IgD-negative memory B cell (primary cell): ENCODE measurements around the gene OR51A4. TPM values are rescaled to one million over a fixed set of nuclear protein-coding genes. Genes with fewer than 3 reads are reported as not detected.
"Not testable (repeated sequence)": the region's sequence is repeated elsewhere in the genome, so short reads cannot be mapped to it uniquely, and the experiment has no call there.

Experiments used
- H3K27ac Mint-ChIP-seq, 3 donors: one replicate each; pipeline ENCODE4 v1.8.0; 2020 to 2022; ENCODE audit warnings: mild to moderate bottlenecking in 3 of 3, mixed read lengths in 3 of 3, moderate library complexity in 1 of 3
- H3K27me3 Mint-ChIP-seq: one replicate; pipeline ENCODE4 v1.8.0; 2021; ENCODE audit warnings: mixed read lengths
- H3K36me3 Mint-ChIP-seq: one replicate; pipeline ENCODE4 v1.8.0; 2020; ENCODE audit warnings: mild to moderate bottlenecking, mixed read lengths
- H3K4me1 Mint-ChIP-seq, 3 donors: one replicate each; pipeline ENCODE4 v1.8.0; 2020 to 2022; ENCODE audit warnings: mixed read lengths in 3 of 3, mild to moderate bottlenecking in 1 of 3
- H3K4me3 Mint-ChIP-seq, 4 donors: one replicate each; pipeline ENCODE4 v1.8.0; 2020 to 2022; ENCODE audit warnings: mild to moderate bottlenecking in 4 of 4, mixed read lengths in 4 of 4, moderate library complexity in 3 of 4
- H3K9me3 Mint-ChIP-seq, 3 donors: one replicate each; pipeline ENCODE4 v1.8.0; 2020 to 2021; ENCODE audit warnings: mixed read lengths in 3 of 3, mild to moderate bottlenecking in 1 of 3
- polyA plus RNA-seq: library from polyadenylated mRNA; unstranded; fragments of 300-500 nt; fragmentation: Illumina TruSeq; gene quantifications from one replicate; pipeline ENCODE4 v1.2.3, GENCODE V29; 2021

Gene OR51A4, protein sequence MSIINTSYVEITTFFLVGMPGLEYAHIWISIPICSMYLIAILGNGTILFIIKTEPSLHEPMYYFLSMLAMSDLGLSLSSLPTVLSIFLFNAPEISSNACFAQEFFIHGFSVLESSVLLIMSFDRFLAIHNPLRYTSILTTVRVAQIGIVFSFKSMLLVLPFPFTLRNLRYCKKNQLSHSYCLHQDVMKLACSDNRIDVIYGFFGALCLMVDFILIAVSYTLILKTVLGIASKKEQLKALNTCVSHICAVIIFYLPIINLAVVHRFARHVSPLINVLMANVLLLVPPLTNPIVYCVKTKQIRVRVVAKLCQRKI
- not detected for polyA plus RNA-seq

DNA sequence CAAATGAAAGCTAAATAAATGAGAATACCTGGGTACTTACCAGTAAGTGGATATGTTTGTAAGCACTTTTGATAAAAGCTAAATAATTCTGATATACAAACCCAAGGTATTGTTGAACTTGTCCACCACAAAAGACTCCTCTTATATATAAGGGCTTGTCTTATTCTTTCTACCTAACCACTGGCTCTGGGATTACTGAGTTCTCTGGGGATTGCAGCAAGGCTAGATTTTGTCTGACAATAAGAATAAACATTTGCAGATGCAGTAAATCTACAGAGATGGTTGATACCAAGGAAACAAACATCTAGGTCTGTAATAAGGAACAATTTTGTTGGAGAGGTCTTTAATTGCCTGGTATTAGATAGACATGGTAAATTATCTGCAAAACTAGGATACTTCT is at the start of gene OR51A4:
TSS of gene OR51A4 (minus strand) at position 101 of the 400 bp plus-strand sequence. CDS start 505 bp downstream, outside the sequence.
- Mint-ChIP-seq H3K36me3 (no peaks in the 10 kb centered on the region), H3K9me3 (peaks cover 0 to 1% (median 0%) of the 10 kb centered on the region in 3 donors)

GRCh38 chr11:4994551-4994950 is 47.1 kb upstream of the OR51A4 start, which contains the start of gene OR51L1:
Gene OR51L1, plus strand, starts transcription at chr11:4994851. Its CDS starts 4,132 bp downstream, at chr11:4998983.
- Mint-ChIP-seq H3K27me3 (peaks cover 2% of the 10 kb centered on the region), H3K4me1 (no peaks in the 10 kb centered on the region), H3K4me3 (no peak within 1 kb of the TSS)

More for the DNA sequence above, at the start of gene OR51A4:
- Mint-ChIP-seq H3K4me1 (no peaks in the 10 kb centered on the region), H3K4me3 (no peak within 1 kb of the TSS), H3K27ac (no peak within 1 kb of the TSS), H3K27me3 (no peaks in the 10 kb centered on the region)

DNA sequence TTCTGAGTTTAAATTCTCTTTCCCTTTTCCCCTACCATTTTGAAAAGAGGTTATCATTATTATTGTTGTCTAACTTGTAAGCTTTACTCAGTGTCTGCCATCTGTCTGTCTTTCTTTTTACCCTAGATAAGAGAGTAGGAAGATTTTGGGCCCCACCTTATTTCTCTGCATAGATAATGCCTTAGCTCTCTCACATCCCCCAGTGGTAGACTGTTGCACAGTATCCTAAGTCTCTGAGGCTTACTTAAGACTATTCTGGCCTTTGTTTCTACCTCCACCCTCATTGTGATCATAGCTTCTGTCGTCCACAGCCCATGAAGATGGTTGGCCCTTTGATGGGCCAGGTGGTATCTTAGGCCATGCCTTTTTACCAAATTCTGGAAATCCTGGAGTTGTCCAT is 43.7 kb upstream of the OR51A4 start:
- H3K4me3 Mint-ChIP-seq: no peak overlapping the region
- H3K4me1 Mint-ChIP-seq: no peaks in the 10 kb centered on the region
- no peaks in the 10 kb centered on the region for H3K36me3 Mint-ChIP-seq
- peaks cover 2% of the 10 kb centered on the region for H3K27me3 Mint-ChIP-seq
- H3K9me3 Mint-ChIP-seq: no peaks in the 10 kb centered on the region
- no peak overlapping the region for H3K27ac Mint-ChIP-seq

More at GRCh38 chr11:4994551-4994950, 47.1 kb upstream of the OR51A4 start, which contains the start of gene OR51L1:
- H3K9me3 Mint-ChIP-seq: no peaks in the 10 kb centered on the region
- no peaks in the 10 kb centered on the region for H3K36me3 Mint-ChIP-seq
- H3K27ac Mint-ChIP-seq: no peak within 1 kb of the TSS

DNA sequence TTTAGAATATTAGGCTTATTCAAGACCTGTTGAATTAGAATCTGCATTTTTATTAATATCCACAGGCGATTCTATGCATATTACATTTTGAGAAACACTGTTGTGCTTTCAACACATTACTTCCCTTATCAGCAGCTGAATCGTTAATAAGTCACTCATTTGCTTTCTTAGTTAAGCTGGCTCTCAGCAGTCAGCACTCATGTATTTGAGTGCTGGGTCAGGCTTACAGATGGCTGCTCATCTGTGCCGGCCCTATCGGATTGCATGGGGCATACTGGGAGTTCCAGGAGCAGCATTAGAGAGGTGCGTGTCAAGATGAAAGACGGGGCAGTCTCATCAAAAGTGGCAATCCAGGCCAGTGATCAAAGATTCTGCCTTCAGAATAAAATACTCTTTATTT is 36.4 kb upstream of the OR51A4 start:
- Mint-ChIP-seq H3K36me3 (no peaks in the 10 kb centered on the region), H3K27me3 (no peaks in the 10 kb centered on the region), H3K27ac (no peak overlapping the region), H3K9me3 (peaks cover 0 to 2% (median 0%) of the 10 kb centered on the region in 3 donors), H3K4me3 (no peak overlapping the region), H3K4me1 (no peaks in the 10 kb centered on the region)

DNA sequence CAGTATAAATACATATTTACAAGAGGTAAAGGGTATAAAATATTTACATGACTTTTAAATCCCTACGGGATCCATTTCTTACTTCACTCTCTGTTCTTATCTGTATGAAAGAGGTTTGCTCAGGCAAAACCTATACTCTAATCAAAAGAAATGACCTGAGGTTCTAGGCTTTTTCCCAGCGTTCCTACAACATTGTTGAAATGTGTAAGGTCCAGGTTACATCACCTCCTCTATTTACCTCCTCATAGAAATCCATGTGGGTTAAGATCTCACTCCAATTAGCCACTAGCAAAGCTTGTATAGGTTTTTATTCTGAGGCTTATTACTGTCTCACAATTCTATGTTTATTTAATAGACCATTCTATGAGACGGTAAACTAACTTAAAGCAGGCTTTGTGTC is 35.3 kb upstream of the OR51A4 start:
- Mint-ChIP-seq H3K27ac (no peak overlapping the region), H3K4me1 (no peaks in the 10 kb centered on the region), H3K36me3 (no peaks in the 10 kb centered on the region), H3K4me3 (no peak overlapping the region), H3K27me3 (no peaks in the 10 kb centered on the region), H3K9me3 (peaks cover 0 to 5% (median 4%) of the 10 kb centered on the region in 3 donors)

DNA sequence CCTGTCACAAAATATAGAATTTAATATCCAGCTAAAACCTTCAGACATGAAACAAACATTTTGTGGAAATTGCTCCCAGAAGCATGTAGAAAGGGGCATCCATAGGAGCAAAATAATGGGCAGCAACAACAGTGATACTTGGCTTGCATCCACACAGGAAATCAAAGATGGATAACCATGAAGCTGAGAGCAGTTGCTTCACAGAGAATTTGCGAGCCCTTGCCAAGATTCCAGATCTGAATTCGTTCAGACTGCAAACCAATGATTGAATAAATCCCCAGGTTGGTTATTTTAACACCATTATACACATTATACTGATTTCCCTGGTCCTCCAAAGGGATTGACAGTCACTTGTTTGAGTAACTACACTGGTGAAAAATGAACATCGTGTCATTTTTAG is 31.6 kb upstream of the OR51A4 start:
- H3K27ac Mint-ChIP-seq: no peak overlapping the region
- H3K4me3 Mint-ChIP-seq: no peak overlapping the region
- H3K4me1 Mint-ChIP-seq: no peaks in the 10 kb centered on the region
- no peaks in the 10 kb centered on the region for H3K27me3 Mint-ChIP-seq
- peaks cover 0 to 4% (median 3%) of the 10 kb centered on the region in 3 donors for H3K9me3 Mint-ChIP-seq
- no peaks in the 10 kb centered on the region for H3K36me3 Mint-ChIP-seq

DNA sequence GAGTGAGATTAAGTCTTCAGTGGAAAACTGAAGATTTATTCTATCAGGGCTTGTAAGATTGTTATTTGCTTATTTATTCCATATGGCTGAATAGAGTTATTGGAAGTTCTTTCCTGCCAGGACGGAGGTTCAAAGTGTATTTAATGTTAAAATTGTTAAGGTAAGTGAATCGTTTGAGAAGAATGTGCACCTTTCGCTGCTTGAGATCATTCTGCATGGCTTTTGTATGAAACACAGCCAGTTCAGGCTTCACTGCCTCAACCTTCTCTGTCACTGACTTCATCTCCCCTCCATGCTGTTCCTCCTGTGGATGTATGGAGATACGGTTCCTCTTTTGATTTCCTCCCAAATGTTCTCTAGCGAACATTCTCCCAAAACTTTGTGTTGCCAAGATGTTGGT is 28.0 kb upstream of the OR51A4 start:
- Mint-ChIP-seq H3K4me1 (no peaks in the 10 kb centered on the region), H3K4me3 (no peak overlapping the region), H3K27ac (no peak overlapping the region), H3K36me3 (no peaks in the 10 kb centered on the region), H3K27me3 (no peaks in the 10 kb centered on the region), H3K9me3 (peaks cover 0 to 4% (median 3%) of the 10 kb centered on the region in 3 donors)

GRCh38 chr11:4962816-4963215 is 15.4 kb upstream of the OR51A4 start:
- Mint-ChIP-seq H3K27me3 (no peaks in the 10 kb centered on the region), H3K4me1 (no peaks in the 10 kb centered on the region), H3K27ac (no peak overlapping the region), H3K36me3 (no peaks in the 10 kb centered on the region), H3K9me3 (peaks cover 0 to 5% (median 2%) of the 10 kb centered on the region in 3 donors), H3K4me3 (no peak overlapping the region)

DNA sequence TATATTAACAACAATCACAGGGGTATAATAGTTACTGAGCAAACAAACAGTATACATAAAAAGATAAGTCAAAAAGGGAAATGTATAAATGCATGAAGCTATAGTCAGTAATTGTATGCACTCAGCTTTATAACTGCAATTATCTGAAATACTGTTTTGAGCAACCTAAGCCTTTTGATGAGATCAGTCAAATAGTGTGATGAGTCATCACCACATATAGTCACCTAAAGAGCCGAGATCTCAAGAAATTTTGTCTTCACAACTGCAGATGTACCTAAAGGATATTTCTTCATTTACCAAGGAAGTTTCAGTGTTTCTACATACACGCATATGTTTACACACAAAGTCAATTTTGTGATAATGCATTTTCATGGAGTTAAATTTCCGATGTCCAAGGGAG is 13.5 kb upstream of the OR51A4 start:
- no peak overlapping the region for H3K4me3 Mint-ChIP-seq
- no peaks in the 10 kb centered on the region for H3K27me3 Mint-ChIP-seq
- no peaks in the 10 kb centered on the region for H3K4me1 Mint-ChIP-seq
- H3K9me3 Mint-ChIP-seq: peaks cover 0 to 5% (median 2%) of the 10 kb centered on the region in 3 donors
- H3K36me3 Mint-ChIP-seq: no peaks in the 10 kb centered on the region
- H3K27ac Mint-ChIP-seq: no peak overlapping the region

GRCh38 chr11:4957396-4957795 is 10.0 kb upstream of the OR51A4 start:
- H3K4me1 Mint-ChIP-seq: no peaks in the 10 kb centered on the region
- no peak overlapping the region for H3K4me3 Mint-ChIP-seq
- peaks cover 0 to 1% (median 0%) of the 10 kb centered on the region in 3 donors for H3K9me3 Mint-ChIP-seq
- no peaks in the 10 kb centered on the region for H3K36me3 Mint-ChIP-seq
- no peak overlapping the region for H3K27ac Mint-ChIP-seq
- H3K27me3 Mint-ChIP-seq: no peaks in the 10 kb centered on the region

DNA sequence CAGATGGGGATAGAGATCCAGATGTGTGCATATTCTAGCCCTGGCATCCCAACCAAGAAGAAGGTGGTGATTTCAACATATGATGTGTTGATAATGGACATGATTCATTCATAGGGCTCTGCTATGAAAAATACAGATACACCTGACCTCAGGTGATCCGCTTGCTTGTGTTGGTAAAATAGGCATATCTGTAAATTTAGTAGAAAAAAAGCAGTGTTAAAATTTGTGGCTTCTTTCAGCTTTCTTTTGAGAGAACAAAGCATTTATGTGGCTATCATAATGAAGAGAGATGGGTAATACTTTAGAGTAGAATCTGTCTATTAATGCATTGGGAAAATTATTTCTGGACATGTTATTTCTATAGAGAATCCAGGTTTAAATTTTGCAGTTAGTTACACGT is 8.2 kb upstream of the OR51A4 start, which contains the start of gene OR51A2:
TSS of gene OR51A2 (minus strand) at position 101 of the 400 bp plus-strand sequence. CDS start at position 101, 0 bp downstream.
- H3K27ac Mint-ChIP-seq: not testable (repeated sequence)

DNA sequence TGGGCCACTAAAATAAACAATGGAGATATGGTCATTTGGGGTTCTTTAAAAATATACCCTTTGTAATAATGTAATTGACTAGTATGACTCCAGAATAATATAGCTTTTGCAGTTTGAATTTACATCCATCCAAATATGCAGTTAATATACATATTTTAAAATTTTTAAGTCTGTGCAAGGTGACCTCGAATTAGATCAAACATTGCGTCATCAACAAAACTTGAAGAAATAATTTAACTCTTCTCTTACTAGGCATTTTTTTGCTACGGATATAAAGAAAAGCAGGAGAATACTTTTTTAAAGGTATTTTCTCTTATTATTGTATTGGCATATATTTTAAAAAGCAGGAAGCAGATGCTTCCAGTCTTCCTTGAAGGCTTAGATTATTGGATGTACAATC is 10.7 kb downstream of the OR51A4 start:
- no peaks in the 10 kb centered on the region for H3K27me3 Mint-ChIP-seq
- H3K36me3 Mint-ChIP-seq: no peaks in the 10 kb centered on the region

More for the DNA sequence above, 8.2 kb upstream of the OR51A4 start, which contains the start of gene OR51A2:
- not testable (repeated sequence) for H3K4me1 Mint-ChIP-seq, H3K9me3 Mint-ChIP-seq, H3K4me3 Mint-ChIP-seq, H3K36me3 Mint-ChIP-seq, H3K27me3 Mint-ChIP-seq

DNA sequence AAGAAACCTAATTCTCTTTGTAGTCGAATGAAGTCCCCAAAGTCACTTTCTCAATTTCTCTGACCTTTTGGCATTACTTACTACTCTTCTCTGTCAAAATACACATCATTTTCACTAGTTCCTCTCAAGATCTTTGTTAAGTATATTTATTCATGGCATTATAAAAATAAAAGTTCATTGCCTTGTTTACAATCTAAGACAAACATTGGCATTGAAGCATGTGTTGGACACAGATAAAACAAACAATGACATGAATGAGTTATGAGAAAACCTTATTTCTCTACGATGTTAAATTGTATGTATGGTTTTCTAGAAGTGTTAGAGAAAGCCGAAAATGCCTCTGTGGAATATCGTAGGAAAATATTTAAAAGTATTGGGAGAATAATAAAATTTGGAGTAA is 14.7 kb downstream of the OR51A4 start:
- no peaks in the 10 kb centered on the region for H3K4me1 Mint-ChIP-seq
- no peak overlapping the region for H3K27ac Mint-ChIP-seq
- H3K9me3 Mint-ChIP-seq: peaks cover 0 to 4% (median 0%) of the 10 kb centered on the region in 3 donors
- no peaks in the 10 kb centered on the region for H3K27me3 Mint-ChIP-seq
- H3K36me3 Mint-ChIP-seq: no peaks in the 10 kb centered on the region
- H3K4me3 Mint-ChIP-seq: no peak overlapping the region

More for the DNA sequence above, 10.7 kb downstream of the OR51A4 start:
- Mint-ChIP-seq H3K27ac (no peak overlapping the region), H3K9me3 (peaks cover 0 to 4% (median 0%) of the 10 kb centered on the region in 3 donors), H3K4me3 (no peak overlapping the region), H3K4me1 (no peaks in the 10 kb centered on the region)

- H3K27ac Mint-ChIP-seq: no peak overlapping the region
- H3K4me1 Mint-ChIP-seq: no peaks in the 10 kb centered on the region
- H3K4me3 Mint-ChIP-seq: no peak overlapping the region
- peaks cover 0 to 3% (median 0%) of the 10 kb centered on the region in 3 donors for H3K9me3 Mint-ChIP-seq
- H3K36me3 Mint-ChIP-seq: no peaks in the 10 kb centered on the region
- H3K27me3 Mint-ChIP-seq: no peaks in the 10 kb centered on the region
Observed at GRCh38 chr11:4926608-4927007, 20.8 kb downstream of the OR51A4 start.

- H3K36me3 Mint-ChIP-seq: no peaks in the 10 kb centered on the region
- H3K9me3 Mint-ChIP-seq: peaks cover 0 to 3% (median 0%) of the 10 kb centered on the region in 3 donors
- H3K27ac Mint-ChIP-seq: no peak within 1 kb of the TSS
- H3K4me1 Mint-ChIP-seq: no peaks in the 10 kb centered on the region
- no peaks in the 10 kb centered on the region for H3K27me3 Mint-ChIP-seq
- no peak within 1 kb of the TSS for H3K4me3 Mint-ChIP-seq
Observed at GRCh38 chr11:4924239-4924638, 23.2 kb downstream of the OR51A4 start, which contains the start of gene OR51G1. Gene OR51G1, minus strand, starts transcription at chr11:4924339. Its CDS starts 0 bp downstream, at chr11:4924339.

DNA sequence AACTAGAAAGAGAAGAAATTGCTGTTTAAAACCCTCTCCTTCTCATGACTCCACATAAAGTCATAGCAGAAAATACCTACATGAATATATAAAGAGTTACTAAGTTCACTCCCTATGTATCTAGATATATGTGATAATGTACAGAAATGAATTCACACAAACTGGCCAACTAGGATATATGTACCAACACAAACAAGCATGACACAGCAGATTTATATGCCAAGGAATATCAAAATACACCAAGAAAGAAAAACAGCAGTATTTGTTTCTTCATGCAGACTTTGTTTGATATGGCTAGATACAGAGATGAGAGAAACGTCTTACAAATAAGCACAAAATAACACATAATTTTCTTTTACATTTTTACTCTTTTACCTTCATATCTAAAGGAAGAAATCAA is 25.1 kb downstream of the OR51A4 start:
- H3K4me1 Mint-ChIP-seq: no peaks in the 10 kb centered on the region
- no peak overlapping the region for H3K4me3 Mint-ChIP-seq
- no peaks in the 10 kb centered on the region for H3K27me3 Mint-ChIP-seq
- H3K27ac Mint-ChIP-seq: no peak overlapping the region
- H3K9me3 Mint-ChIP-seq: peaks cover 0 to 3% (median 0%) of the 10 kb centered on the region in 3 donors
- H3K36me3 Mint-ChIP-seq: no peaks in the 10 kb centered on the region
